MCF 10A (cell line): ENCODE measurements around the gene PLEKHG1. TPM values are rescaled to one million over a fixed set of nuclear protein-coding genes. Genes with fewer than 3 reads are reported as not detected.

Source experiments
- BruUV-seq: library from RNA; stranded (reverse); fragments of 400-500 nt; replicated peaks from 2 replicates; lab custom pipeline; 2021; lab: Mats Ljungman, UMichigan
- CTCF ChIA-PET: fragments of 300-600 bp; sonication (Branson Sonifier 250); formaldehyde crosslinking; extraction: SDS; loops from one replicate; lab custom pipeline; 2021; ENCODE audit warnings: antibody characterized with exemption, inconsistent platforms; lab: Yijun Ruan, JAX
- POLR2A ChIA-PET: fragments of 300-600, 350-650 bp; sonication (Branson Sonifier 250); formaldehyde crosslinking; extraction: SDS; loops from one replicate; lab custom pipeline; 2020; ENCODE audit warnings: antibody characterized with exemption, inconsistent platforms; lab: Yijun Ruan, JAX
- DNase-seq: peaks from one replicate; pipeline ENCODE4 v3.0.0-alpha.2; 2018; ENCODE audit not compliant: unreplicated experiment
- H3K27ac Mint-ChIP-seq: one replicate; pipeline ENCODE4 v1.8.0; 2022; ENCODE audit warnings: mild to moderate bottlenecking, low read depth, mixed read lengths; ENCODE audit not compliant: unreplicated experiment
- H3K27me3 Mint-ChIP-seq: one replicate; pipeline ENCODE4 v1.8.0; 2022; ENCODE audit warnings: mixed read lengths; ENCODE audit not compliant: insufficient read depth, unreplicated experiment
- H3K36me3 Mint-ChIP-seq: one replicate; pipeline ENCODE4 v1.8.0; 2022; ENCODE audit warnings: mild to moderate bottlenecking, moderate library complexity, mixed read lengths; ENCODE audit not compliant: insufficient read depth, unreplicated experiment
- H3K4me1 Mint-ChIP-seq: one replicate; pipeline ENCODE4 v1.8.0; 2022; ENCODE audit warnings: mixed read lengths; ENCODE audit not compliant: insufficient read depth, unreplicated experiment
- H3K4me3 Mint-ChIP-seq: one replicate; pipeline ENCODE4 v1.8.0; 2022; ENCODE audit warnings: mild to moderate bottlenecking, moderate library complexity, mixed read lengths; ENCODE audit not compliant: unreplicated experiment
- H3K9me3 Mint-ChIP-seq: one replicate; pipeline ENCODE4 v1.8.0; 2022; ENCODE audit warnings: mixed read lengths; ENCODE audit not compliant: unreplicated experiment
- CTCF ChIP-seq: fragments of 200-600 bp; IDR thresholded peaks from one replicate; pipeline ENCODE4 v1.8.0; 2022; ENCODE audit warnings: antibody characterized with exemption, mild to moderate bottlenecking; ENCODE audit not compliant: unreplicated experiment
- intact Hi-C: fragments of 100-400 bp; cut with micrococcal nuclease; formaldehyde crosslinking; loops from 2 replicates; pipeline ENCODE4 v1.14.1; 2022
- total RNA-seq: library from RNA; stranded (reverse); gene quantifications from 2 replicates; pipeline ENCODE4 v1.2.3, GENCODE V29; 2022

PLEKHG1 gene
- total RNA-seq, 1 experiment from 2014 or later = 11.6 TPM

- intact Hi-C loops = no loop called here
- Mint-ChIP-seq H3K36me3 (no peaks in the 10 kb centered on the region), H3K4me1 (peaks cover 11% of the 10 kb centered on the region), H3K27ac (no peak overlapping the region), H3K9me3 (no peaks in the 10 kb centered on the region), H3K27me3 (peaks cover 15% of the 10 kb centered on the region), H3K4me3 (no peak overlapping the region)
- CTCF ChIA-PET = no interaction called here
- BruUV-seq = no TSS peak
- POLR2A ChIA-PET = no interaction called here
- no peak for DNase-seq
- TF ChIP-seq CTCF = no peak
Observed at GRCh38 chr6:150587637-150588036, 12.0 kb upstream of the PLEKHG1 start.

GRCh38 chr6:150588888-150589499, 10.7 kb upstream of the PLEKHG1 start:
- ChIA-PET POLR2A (interaction anchor here (0.8 to 1.1 kb wide), 2 partner anchors 14 to 70 kb away, joined by 3 to 4 read pairs; no protein-coding TSS in a partner anchor), CTCF (no interaction called here)
- Mint-ChIP-seq H3K27ac (no peak overlapping the region), H3K4me3 (no peak overlapping the region), H3K4me1 (peaks cover 10% of the 10 kb centered on the region), H3K27me3 (peaks cover 17% of the 10 kb centered on the region), H3K9me3 (no peaks in the 10 kb centered on the region), H3K36me3 (no peaks in the 10 kb centered on the region)
- TF ChIP-seq CTCF = no peak
- intact Hi-C loops = no loop called here
- no peak for DNase-seq
- no TSS peak for BruUV-seq

- Mint-ChIP-seq H3K9me3 (no peaks in the 10 kb centered on the region), H3K4me3 (no peak overlapping the region), H3K36me3 (no peaks in the 10 kb centered on the region), H3K4me1 (peaks cover 6% of the 10 kb centered on the region), H3K27ac (no peak overlapping the region), H3K27me3 (peaks cover 17% of the 10 kb centered on the region)
- intact Hi-C loops = no loop called here
- POLR2A ChIA-PET = interaction anchor here (1.1 kb wide), 1 partner anchor 10 kb away, joined by 4 read pairs; the partner anchor contains the start of gene PLEKHG1
- CTCF ChIA-PET = interaction anchor here (0.7 kb wide), 1 partner anchor 123 kb away, joined by 3 read pairs; no protein-coding TSS in a partner anchor
- no peak for DNase-seq
- no TSS peak for BruUV-seq
- no peak for TF ChIP-seq CTCF
Observed at GRCh38 chr6:150589852-150590251, 9.8 kb upstream of the PLEKHG1 start.

GRCh38 chr6:150590446-150590845, 9.2 kb upstream of the PLEKHG1 start:
- H3K27me3 Mint-ChIP-seq = peaks cover 17% of the 10 kb centered on the region
- DNase-seq = no peak
- H3K9me3 Mint-ChIP-seq = no peaks in the 10 kb centered on the region
- peaks cover 6% of the 10 kb centered on the region for H3K4me1 Mint-ChIP-seq
- TF ChIP-seq CTCF = no peak
- no peak overlapping the region for H3K4me3 Mint-ChIP-seq
- no TSS peak for BruUV-seq
- intact Hi-C loops = no loop called here
- CTCF ChIA-PET = no interaction called here
- no peak overlapping the region for H3K27ac Mint-ChIP-seq
- POLR2A ChIA-PET = interaction anchor here (1.1 kb wide), 1 partner anchor 9 kb away, joined by 4 read pairs; the partner anchor contains the start of gene PLEKHG1
- no peaks in the 10 kb centered on the region for H3K36me3 Mint-ChIP-seq
